AG09319 (cell line): ENCODE measurements around the gene DEDD2.

Experiments
- DNase-seq: peaks from one replicate; pipeline ENCODE4 v3.0.0-alpha.2; 2010; ENCODE audit warnings: low read depth; ENCODE audit errors: extremely low read depth
- TF ChIP-seq, protein P1 (sequence below): IDR thresholded peaks from 2 replicates; pipeline ENCODE4 v1.5.1; 2011; ENCODE audit warnings: low read depth, mild to moderate bottlenecking, inconsistent platforms, low read length, moderate library complexity

The DEDD2 gene

DNA sequence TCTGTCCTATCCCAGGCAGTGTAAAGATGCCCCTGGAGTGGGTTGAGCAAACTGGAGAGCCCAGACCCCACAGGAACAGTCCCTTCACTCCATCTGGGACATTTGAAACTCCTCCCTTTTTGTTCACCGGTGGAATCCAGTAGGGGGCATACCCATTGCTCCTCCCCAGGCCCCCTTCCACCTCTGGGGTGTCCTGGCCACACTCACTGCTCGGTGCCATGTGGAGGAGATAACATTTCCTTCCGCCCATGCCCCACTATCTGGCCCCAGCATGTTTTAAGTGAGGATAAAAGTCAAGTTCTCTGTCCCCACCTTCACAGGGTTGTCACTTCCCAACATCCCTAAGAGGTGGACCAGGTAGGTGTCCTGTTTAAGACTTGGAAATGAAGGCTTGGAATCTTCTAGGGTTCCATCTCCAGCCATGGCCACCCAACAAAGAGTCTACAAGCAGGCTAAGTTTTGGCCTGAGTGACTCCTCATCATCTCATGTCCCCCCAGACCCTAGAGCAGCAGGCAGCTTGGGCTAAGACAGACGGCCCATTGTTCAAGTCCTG lies 11.9 kb upstream of the DEDD2 start:
- no peak for DNase-seq
- TF ChIP-seq, protein P1, sequence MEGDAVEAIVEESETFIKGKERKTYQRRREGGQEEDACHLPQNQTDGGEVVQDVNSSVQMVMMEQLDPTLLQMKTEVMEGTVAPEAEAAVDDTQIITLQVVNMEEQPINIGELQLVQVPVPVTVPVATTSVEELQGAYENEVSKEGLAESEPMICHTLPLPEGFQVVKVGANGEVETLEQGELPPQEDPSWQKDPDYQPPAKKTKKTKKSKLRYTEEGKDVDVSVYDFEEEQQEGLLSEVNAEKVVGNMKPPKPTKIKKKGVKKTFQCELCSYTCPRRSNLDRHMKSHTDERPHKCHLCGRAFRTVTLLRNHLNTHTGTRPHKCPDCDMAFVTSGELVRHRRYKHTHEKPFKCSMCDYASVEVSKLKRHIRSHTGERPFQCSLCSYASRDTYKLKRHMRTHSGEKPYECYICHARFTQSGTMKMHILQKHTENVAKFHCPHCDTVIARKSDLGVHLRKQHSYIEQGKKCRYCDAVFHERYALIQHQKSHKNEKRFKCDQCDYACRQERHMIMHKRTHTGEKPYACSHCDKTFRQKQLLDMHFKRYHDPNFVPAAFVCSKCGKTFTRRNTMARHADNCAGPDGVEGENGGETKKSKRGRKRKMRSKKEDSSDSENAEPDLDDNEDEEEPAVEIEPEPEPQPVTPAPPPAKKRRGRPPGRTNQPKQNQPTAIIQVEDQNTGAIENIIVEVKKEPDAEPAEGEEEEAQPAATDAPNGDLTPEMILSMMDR, result no peak

DNA sequence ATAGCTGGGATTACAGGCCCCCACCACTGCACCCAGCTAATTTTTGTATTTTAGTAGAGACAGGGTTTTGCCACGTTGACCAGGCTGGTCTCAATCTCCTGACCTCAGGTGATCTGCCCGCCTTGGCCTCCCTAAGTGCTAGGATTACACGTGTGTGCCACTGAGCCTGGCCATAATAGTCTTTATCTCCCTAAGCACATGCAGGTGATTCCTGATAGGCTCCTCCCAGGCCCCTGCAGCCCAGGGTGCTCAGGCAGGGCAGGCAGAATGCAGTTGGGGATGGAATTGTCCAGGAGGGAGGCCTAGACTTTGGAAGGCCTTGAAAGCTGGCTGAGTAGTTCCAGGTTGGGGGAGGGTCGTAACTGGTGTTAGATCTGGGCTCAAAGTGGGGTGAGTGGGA lies 11.2 kb upstream of the DEDD2 start:
- TF ChIP-seq, protein P1, result no peak
- DNase-seq, result no peak

DNA sequence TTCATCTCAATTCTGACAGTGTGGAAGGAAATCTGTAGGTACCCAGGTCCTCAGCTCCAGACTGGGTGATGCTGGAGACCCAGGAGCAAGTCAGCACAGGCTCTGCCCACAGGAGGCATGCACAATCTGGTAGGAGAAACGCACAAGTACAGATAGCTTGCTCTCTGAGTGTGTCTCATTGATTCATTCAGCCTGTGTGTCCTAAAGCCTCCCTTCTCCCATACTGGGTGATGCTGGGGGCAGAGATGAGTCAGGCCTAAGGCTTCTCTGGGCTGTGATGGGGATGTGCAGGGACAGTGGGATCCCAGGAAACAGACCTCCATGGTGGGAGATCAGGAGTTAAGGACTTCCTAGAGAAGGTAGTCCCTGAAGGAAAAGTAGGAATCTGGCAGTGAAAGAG lies 9.4 kb upstream of the DEDD2 start:
- no peak for DNase-seq
- TF ChIP-seq, protein P1, result no peak

GRCh38 chr19:42225718-42226292 lies 8.3 kb upstream of the DEDD2 start:
- TF ChIP-seq, protein P1, result no peak

DNA sequence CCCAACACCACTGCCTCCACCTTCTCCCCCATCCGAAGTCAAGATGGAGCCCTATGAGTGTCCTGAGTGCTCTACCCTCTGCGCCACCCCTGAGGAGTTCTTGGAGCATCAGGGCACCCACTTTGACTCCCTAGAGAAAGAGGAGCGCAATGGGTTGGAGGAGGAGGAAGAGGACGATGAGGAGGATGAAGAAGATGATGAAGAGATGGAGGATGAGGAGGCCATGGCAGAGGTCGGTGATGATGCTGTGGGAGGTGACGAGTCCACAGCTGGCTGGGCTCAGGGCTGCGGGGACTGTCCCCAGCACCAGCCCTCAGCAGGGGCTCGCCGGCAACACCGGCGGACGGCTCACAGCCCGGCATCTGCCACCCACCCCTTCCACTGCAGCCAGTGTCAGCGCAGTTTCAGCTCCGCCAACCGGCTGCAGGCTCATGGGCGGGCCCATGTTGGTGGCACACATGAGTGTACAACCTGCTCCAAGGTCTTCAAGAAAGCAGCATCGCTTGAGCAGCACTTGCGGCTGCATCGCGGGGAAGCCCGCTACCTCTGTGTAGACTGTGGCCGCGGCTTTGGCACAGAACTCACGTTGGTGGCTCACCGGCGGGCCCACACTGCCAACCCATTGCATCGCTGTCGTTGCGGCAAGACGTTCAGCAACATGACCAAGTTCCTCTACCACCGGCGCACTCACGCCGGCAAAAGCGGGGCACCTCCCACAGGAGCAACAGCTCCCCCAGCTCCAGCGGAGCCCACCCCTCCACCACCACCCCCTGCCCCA lies 7.7 kb upstream of the DEDD2 start:
- TF ChIP-seq, protein P1, result no peak
- DNase-seq, result no peak

More at GRCh38 chr19:42225718-42226292, 8.3 kb upstream of the DEDD2 start:
- no peak for DNase-seq

DNA sequence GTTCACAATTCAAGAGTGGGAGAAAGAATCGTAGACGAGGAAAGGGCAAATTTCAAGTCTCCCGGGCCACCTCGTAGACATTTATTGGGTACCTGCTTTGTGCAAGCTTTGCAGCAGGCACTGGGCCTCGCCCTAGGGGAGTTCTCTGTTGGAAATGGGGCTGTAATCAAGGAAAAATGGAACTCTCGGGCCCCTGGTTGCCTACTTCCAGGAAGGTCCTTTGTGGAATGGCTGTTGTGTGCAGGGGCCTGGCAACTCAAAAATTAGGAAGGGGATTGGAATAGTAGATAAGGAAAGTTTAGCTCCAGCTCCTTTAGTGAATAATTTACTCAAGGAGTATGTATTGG lies 3.2 kb upstream of the DEDD2 start:
- DNase-seq, result no peak
- TF ChIP-seq, protein P1, result no peak
